Right atrium auricular region (tissue), 2 donors: Measurements from ENCODE around the gene MAP6D1. TPM values are rescaled to one million over a fixed set of nuclear protein-coding genes. Genes with fewer than 3 reads are reported as not detected.
A peak's percentile ranks its signal among the peaks of the same experiment; 100 is the strongest.

ENCODE experiments used
- DNase-seq: peaks from one replicate; pipeline ENCODE4 v3.0.0-alpha.2; 2019; ENCODE audit warnings: low spot score
- H3K27ac ChIP-seq, 2 donors: fragments of 200-600 bp; sonication (generic); 1 replicate in 1 of 2; 2 replicates in 1 of 2; pipeline ENCODE4 v1.5.1; 2016 to 2019
- H3K27me3 ChIP-seq, 2 donors: fragments of 200-600 bp; sonication (generic); one replicate each; pipeline versions ENCODE4 v1.5.1 to v1.6.0; 2017 to 2019
- H3K36me3 ChIP-seq: fragments of 200-600 bp; sonication (generic); one replicate; pipeline ENCODE4 v1.5.1; 2016
- H3K4me1 ChIP-seq, 2 donors: fragments of 200-600 bp; sonication (generic); one replicate each; pipeline versions ENCODE4 v1.5.1 to v1.6.0; 2017 to 2019
- H3K4me3 ChIP-seq, 2 donors: fragments of 200-600 bp; sonication (generic); 1 replicate in 1 of 2; 2 replicates in 1 of 2; pipeline ENCODE4 v1.5.1; 2017 to 2019; ENCODE audit warnings: mild to moderate bottlenecking in 1 of 2, moderate library complexity in 1 of 2
- H3K9me3 ChIP-seq, 2 donors: fragments of 200-600 bp; sonication (generic); one replicate each; pipeline ENCODE4 v1.5.1; 2019
- CTCF ChIP-seq, 2 donors: fragments of 200-600 bp; sonication (generic); IDR thresholded peaks; one replicate each; pipeline ENCODE4 v1.5.1; 2019; ENCODE audit warnings: antibody characterized with exemption in 2 of 2
- total RNA-seq, 2 donors: library from RNA; depleted of rRNA; stranded (reverse); fragments of >200 nt; gene quantifications; one replicate each; pipeline ENCODE4 v1.1.0, GENCODE V29; 2016

Gene MAP6D1
- total RNA-seq, 2 donors from 2014 or later = 0.79 to 9.6 TPM

GRCh38 chr3:183828538-183828870 lies 3.1 kb upstream of the MAP6D1 start:
- Histone ChIP-seq H3K27me3 (no peaks in the 10 kb centered on the region), H3K9me3 (no peaks in the 10 kb centered on the region), H3K4me3 (no peak overlapping the region), H3K36me3 (peaks cover 28% of the 10 kb centered on the region), H3K27ac (no peak overlapping the region), H3K4me1 (peaks cover 0 to 24% of the 10 kb centered on the region in 2 donors)
- DNase-seq = no peak
- TF ChIP-seq CTCF (IDR thresholded peaks at IDR 0.05) = no peak

- Histone ChIP-seq H3K27me3 (no peaks in the 10 kb centered on the region), H3K36me3 (peaks cover 23% of the 10 kb centered on the region), H3K9me3 (no peaks in the 10 kb centered on the region), H3K4me1 (peaks cover 0 to 24% of the 10 kb centered on the region in 2 donors), H3K4me3 (no peak overlapping the region), H3K27ac (no peak overlapping the region)
- no peak for DNase-seq
- TF ChIP-seq CTCF (IDR thresholded peaks at IDR 0.05) = no peak
Measured at GRCh38 chr3:183827809-183828537, 2.6 kb upstream of the MAP6D1 start.

GRCh38 chr3:183826448-183827250 lies 1.3 kb upstream of the MAP6D1 start:
- DNase-seq = no peak

GRCh38 chr3:183824761-183825455 lies 469 bp downstream of the MAP6D1 start:
- Histone ChIP-seq H3K27ac (peak overlapping the region in 1 of 2 donors; percentile 15), H3K27me3 (no peaks in the 10 kb centered on the region), H3K36me3 (peaks cover 2% of the 10 kb centered on the region), H3K4me3 (peak overlapping the region; percentile 31 to 70), H3K4me1 (peaks cover 0 to 24% of the 10 kb centered on the region in 2 donors), H3K9me3 (no peaks in the 10 kb centered on the region)
- no peak for DNase-seq
- peak in 1 of 2 donors; percentile 10 for TF ChIP-seq CTCF (IDR thresholded peaks at IDR 0.05)

More at GRCh38 chr3:183826448-183827250, 1.3 kb upstream of the MAP6D1 start:
- H3K9me3 ChIP-seq = no peaks in the 10 kb centered on the region
- H3K27me3 ChIP-seq = no peaks in the 10 kb centered on the region
- peaks cover 0 to 24% of the 10 kb centered on the region in 2 donors for H3K4me1 ChIP-seq
- TF ChIP-seq CTCF (IDR thresholded peaks at IDR 0.05) = no peak
- H3K36me3 ChIP-seq = peaks cover 16% of the 10 kb centered on the region
- no peak overlapping the region for H3K4me3 ChIP-seq
- H3K27ac ChIP-seq = no peak overlapping the region

- H3K36me3 ChIP-seq = no peaks in the 10 kb centered on the region
- TF ChIP-seq CTCF (IDR thresholded peaks at IDR 0.05) = no peak
- no peaks in the 10 kb centered on the region for H3K9me3 ChIP-seq
- H3K27me3 ChIP-seq = no peaks in the 10 kb centered on the region
- no peak overlapping the region for H3K4me3 ChIP-seq
- H3K4me1 ChIP-seq = peaks cover 0 to 24% of the 10 kb centered on the region in 2 donors
- DNase-seq = no peak
- H3K27ac ChIP-seq = no peak overlapping the region
Measured at GRCh38 chr3:183823963-183824362, 1.4 kb downstream of the MAP6D1 start.
